HAP-1 (cell line): ENCODE results near the gene PPY.
"Not testable (repeated sequence)": the region's sequence is repeated elsewhere in the genome, so short reads cannot be mapped to it uniquely, and the experiment has no call there.

ENCODE experiments used
- DNase-seq, 2 experiments: peaks; one replicate each; pipeline ENCODE4 v3.0.0-alpha.2; 2016 to 2020; ENCODE audit warnings: low spot score in 2 of 2
- H3K27me3 ChIP-seq: fragments of 250-450 bp; sonication (Bioruptor Pico); 2 replicates; pipeline ENCODE4 v1.5.1; 2020; ENCODE audit warnings: low read depth, mild to moderate bottlenecking, moderate library complexity
- H3K36me3 ChIP-seq: fragments of 250-450 bp; sonication (Bioruptor Pico); replicated peaks from 2 replicates; pipeline ENCODE4 v1.5.1; 2020; ENCODE audit warnings: mild to moderate bottlenecking
- H3K4me1 ChIP-seq: fragments of 250-450 bp; sonication (Bioruptor Pico); 2 replicates; pipeline ENCODE4 v1.5.1; 2020; ENCODE audit warnings: mild to moderate bottlenecking
- H3K4me3 ChIP-seq: fragments of 250-450 bp; sonication (Bioruptor Pico); 2 replicates; pipeline ENCODE4 v1.5.1; 2020; ENCODE audit warnings: mild to moderate bottlenecking, moderate library complexity
- H3K9me3 ChIP-seq: fragments of 250-450 bp; sonication (Bioruptor Pico); 2 replicates; pipeline ENCODE4 v1.5.1; 2020; ENCODE audit warnings: mild to moderate bottlenecking, moderate library complexity
- in situ Hi-C: fragments of 300-500 bp; cut with MboI; formaldehyde crosslinking; loops from 3 replicates; pipeline ENCODE4 v1.14.3; 2020; ENCODE audit warnings: low sequenced_read_pairs, inconsistent platforms, mixed read lengths

PPY gene

GRCh38 chr17:43935204-43935925 is 6.9 kb downstream of the PPY start:
- in situ Hi-C loops, result no loop called here
- Histone ChIP-seq H3K27me3 (no peaks in the 10 kb centered on the region), H3K4me1 (peaks cover 9% of the 10 kb centered on the region), H3K36me3 (no peaks in the 10 kb centered on the region), H3K4me3 (no peak overlapping the region), H3K9me3 (no peaks in the 10 kb centered on the region)
- DNase-seq, result no peak

GRCh38 chr17:43932923-43933322 is 9.4 kb downstream of the PPY start:
- Histone ChIP-seq H3K9me3 (no peaks in the 10 kb centered on the region), H3K36me3 (no peaks in the 10 kb centered on the region), H3K27me3 (no peaks in the 10 kb centered on the region), H3K4me3 (no peak overlapping the region), H3K4me1 (peaks cover 3% of the 10 kb centered on the region; the same call in 1 of the 2 replicates)
- no peak for DNase-seq
- in situ Hi-C loops, result no loop called here

- H3K4me3 ChIP-seq, result no peak overlapping the region
- H3K9me3 ChIP-seq, result no peaks in the 10 kb centered on the region
- H3K27me3 ChIP-seq, result no peaks in the 10 kb centered on the region
- DNase-seq, result no peak
- in situ Hi-C loops, result no loop called here
- no peaks in the 10 kb centered on the region for H3K36me3 ChIP-seq
- no peaks in the 10 kb centered on the region for H3K4me1 ChIP-seq
Measured at GRCh38 chr17:43932357-43932756, 9.9 kb downstream of the PPY start.

GRCh38 chr17:43931062-43931571 is 11.2 kb downstream of the PPY start:
- in situ Hi-C loops, result no loop called here
- DNase-seq, result no peak
- no peaks in the 10 kb centered on the region for H3K4me1 ChIP-seq
- 0 out of 2 replicates have a peak, but pooled peaks cover 3% of the 10 kb centered on the region for H3K27me3 ChIP-seq
- H3K36me3 ChIP-seq, result no peaks in the 10 kb centered on the region
- no peak overlapping the region for H3K4me3 ChIP-seq
- H3K9me3 ChIP-seq, result no peaks in the 10 kb centered on the region

DNA sequence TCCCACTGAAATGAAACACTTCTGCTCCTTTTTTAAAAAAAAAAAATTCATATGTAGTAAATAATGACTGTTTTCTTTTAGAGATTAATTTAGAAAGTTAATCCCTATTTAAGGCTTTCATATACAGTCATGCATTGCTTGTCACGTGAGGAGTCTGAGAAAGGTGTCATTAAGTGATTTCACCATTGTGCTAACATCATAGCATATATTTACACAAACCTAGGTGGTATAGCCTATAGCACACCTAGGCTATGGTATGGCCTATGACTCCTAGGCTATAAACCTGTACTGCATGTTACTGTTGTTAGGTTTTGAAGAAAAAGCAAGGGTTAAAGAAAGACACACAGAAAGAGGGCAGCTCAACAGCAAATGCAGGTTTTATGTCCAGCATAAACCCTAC is 13.7 kb downstream of the PPY start:
- in situ Hi-C loops, result no loop called here
- Histone ChIP-seq H3K36me3 (no peaks in the 10 kb centered on the region), H3K27me3 (0 out of 2 replicates have a peak, but pooled peaks cover 3% of the 10 kb centered on the region), H3K4me1 (no peaks in the 10 kb centered on the region), H3K4me3 (no peak overlapping the region), H3K9me3 (no peaks in the 10 kb centered on the region)
- DNase-seq, result no peak

DNA sequence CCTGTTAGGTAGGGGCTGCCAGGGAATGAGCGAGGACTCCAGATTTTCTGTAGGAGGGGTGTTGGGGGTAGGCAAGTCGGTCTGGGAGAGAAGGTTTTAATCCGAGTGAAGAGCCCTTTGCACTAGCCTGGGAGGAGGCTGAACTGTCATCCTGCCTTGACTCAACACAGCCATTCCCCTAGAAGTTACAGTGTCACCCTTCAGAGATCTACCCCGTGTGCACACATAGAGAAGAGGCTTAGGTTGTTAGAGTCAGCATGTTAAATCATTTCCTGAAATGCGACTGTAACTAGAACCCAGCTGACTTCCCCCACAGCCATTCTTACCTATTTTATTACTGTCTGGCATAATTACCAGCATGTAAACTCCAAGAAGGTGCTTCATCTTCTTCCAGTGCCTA is 14.3 kb downstream of the PPY start:
- H3K36me3 ChIP-seq, in situ Hi-C loops, H3K27me3 ChIP-seq, H3K9me3 ChIP-seq, DNase-seq, H3K4me1 ChIP-seq, H3K4me3 ChIP-seq: not testable (repeated sequence)

- DNase-seq, result no peak
- in situ Hi-C loops, result no loop called here
- H3K36me3 ChIP-seq, result no peaks in the 10 kb centered on the region
Measured at GRCh38 chr17:43927060-43927864, 15.0 kb downstream of the PPY start.

GRCh38 chr17:43924558-43924957 is 17.7 kb downstream of the PPY start:
- no peak for DNase-seq
- in situ Hi-C loops, result no loop called here
- 0 out of 2 replicates have a peak, but pooled peaks cover 3% of the 10 kb centered on the region for H3K27me3 ChIP-seq

More at GRCh38 chr17:43927060-43927864, 15.0 kb downstream of the PPY start:
- H3K4me3 ChIP-seq, result no peak overlapping the region
- 0 out of 2 replicates have a peak, but pooled peaks cover 3% of the 10 kb centered on the region for H3K27me3 ChIP-seq
- no peaks in the 10 kb centered on the region for H3K9me3 ChIP-seq
- H3K4me1 ChIP-seq, result no peaks in the 10 kb centered on the region

GRCh38 chr17:43920500-43921095 is 21.7 kb downstream of the PPY start:
- in situ Hi-C loops, result no loop called here
- H3K27me3 ChIP-seq, result no peaks in the 10 kb centered on the region
- H3K9me3 ChIP-seq, result no peaks in the 10 kb centered on the region
- no peaks in the 10 kb centered on the region for H3K4me1 ChIP-seq
- H3K36me3 ChIP-seq, result no peaks in the 10 kb centered on the region
- H3K4me3 ChIP-seq, result no peak overlapping the region
- DNase-seq, result no peak

More at GRCh38 chr17:43924558-43924957, 17.7 kb downstream of the PPY start:
- no peaks in the 10 kb centered on the region for H3K4me1 ChIP-seq
- H3K9me3 ChIP-seq, result no peaks in the 10 kb centered on the region
- no peak overlapping the region for H3K4me3 ChIP-seq
- H3K36me3 ChIP-seq, result no peaks in the 10 kb centered on the region

DNA sequence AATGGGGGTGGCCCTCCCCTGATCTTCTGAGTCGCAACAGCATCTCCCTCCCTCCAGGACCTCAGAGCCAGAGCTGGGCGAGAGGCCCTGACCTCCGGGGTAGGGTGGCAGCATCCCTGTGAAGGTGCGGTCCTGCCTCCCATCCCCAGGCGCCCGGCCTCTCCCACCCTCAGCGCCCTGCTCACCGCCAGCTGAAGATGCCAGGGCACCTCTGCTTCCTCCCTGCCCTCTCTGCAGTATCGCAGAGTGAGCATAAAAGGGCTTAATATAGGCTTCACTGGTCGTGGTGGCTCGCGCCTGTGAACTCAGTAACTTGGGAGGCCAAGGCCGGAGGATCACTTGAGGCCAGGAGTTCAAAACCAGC is 24.3 kb downstream of the PPY start:
- no peaks in the 10 kb centered on the region for H3K9me3 ChIP-seq
- no peak for DNase-seq
- in situ Hi-C loops, result no loop called here
- no peak overlapping the region for H3K4me3 ChIP-seq
- H3K27me3 ChIP-seq, result no peaks in the 10 kb centered on the region; the same call in 1 of the 2 replicates
- no peaks in the 10 kb centered on the region for H3K4me1 ChIP-seq
- H3K36me3 ChIP-seq, result no peaks in the 10 kb centered on the region

GRCh38 chr17:43917348-43918025 is 24.8 kb downstream of the PPY start:
- Histone ChIP-seq H3K36me3 (no peaks in the 10 kb centered on the region), H3K9me3 (no peaks in the 10 kb centered on the region), H3K4me1 (no peaks in the 10 kb centered on the region), H3K27me3 (no peaks in the 10 kb centered on the region; the same call in 1 of the 2 replicates), H3K4me3 (no peak overlapping the region)
- peak in 1 of 2 experiments; percentile 60 for DNase-seq
- in situ Hi-C loops, result no loop called here

- no peak overlapping the region for H3K4me3 ChIP-seq
- no peaks in the 10 kb centered on the region for H3K4me1 ChIP-seq
- no peaks in the 10 kb centered on the region for H3K9me3 ChIP-seq
- no peaks in the 10 kb centered on the region for H3K36me3 ChIP-seq
- in situ Hi-C loops, result no loop called here
- DNase-seq, result no peak
- no peaks in the 10 kb centered on the region; the same call in 1 of the 2 replicates for H3K27me3 ChIP-seq
Measured at GRCh38 chr17:43917016-43917347, 25.3 kb downstream of the PPY start.

- no peak for DNase-seq
- no peaks in the 10 kb centered on the region for H3K4me1 ChIP-seq
- no peak overlapping the region for H3K4me3 ChIP-seq
- in situ Hi-C loops, result no loop called here
- H3K36me3 ChIP-seq, result no peaks in the 10 kb centered on the region
- H3K27me3 ChIP-seq, result no peaks in the 10 kb centered on the region; the same call in 1 of the 2 replicates
- no peaks in the 10 kb centered on the region for H3K9me3 ChIP-seq
Measured at GRCh38 chr17:43916385-43916784, 25.9 kb downstream of the PPY start.
